Smooth muscle cell of bladder (primary cell): ENCODE data around the gene ATAD3C. TPM values are rescaled to one million over a fixed set of nuclear protein-coding genes. Genes with fewer than 3 reads are reported as not detected.

Experiments
- total RNA-seq: library from RNA; depleted of rRNA; stranded (reverse); fragments of >200 nt; gene quantifications from 2 replicates; pipeline ENCODE4 v1.2.3, GENCODE V29; 2014

ATAD3C gene
- total RNA-seq, result not detected in 2 replicates

GRCh38 chr1:1449099-1449739 lies at the start of gene ATAD3C:
Gene ATAD3C, plus strand, starts transcription at chr1:1449689. Its CDS starts 995 bp downstream, at chr1:1450684.

DNA sequence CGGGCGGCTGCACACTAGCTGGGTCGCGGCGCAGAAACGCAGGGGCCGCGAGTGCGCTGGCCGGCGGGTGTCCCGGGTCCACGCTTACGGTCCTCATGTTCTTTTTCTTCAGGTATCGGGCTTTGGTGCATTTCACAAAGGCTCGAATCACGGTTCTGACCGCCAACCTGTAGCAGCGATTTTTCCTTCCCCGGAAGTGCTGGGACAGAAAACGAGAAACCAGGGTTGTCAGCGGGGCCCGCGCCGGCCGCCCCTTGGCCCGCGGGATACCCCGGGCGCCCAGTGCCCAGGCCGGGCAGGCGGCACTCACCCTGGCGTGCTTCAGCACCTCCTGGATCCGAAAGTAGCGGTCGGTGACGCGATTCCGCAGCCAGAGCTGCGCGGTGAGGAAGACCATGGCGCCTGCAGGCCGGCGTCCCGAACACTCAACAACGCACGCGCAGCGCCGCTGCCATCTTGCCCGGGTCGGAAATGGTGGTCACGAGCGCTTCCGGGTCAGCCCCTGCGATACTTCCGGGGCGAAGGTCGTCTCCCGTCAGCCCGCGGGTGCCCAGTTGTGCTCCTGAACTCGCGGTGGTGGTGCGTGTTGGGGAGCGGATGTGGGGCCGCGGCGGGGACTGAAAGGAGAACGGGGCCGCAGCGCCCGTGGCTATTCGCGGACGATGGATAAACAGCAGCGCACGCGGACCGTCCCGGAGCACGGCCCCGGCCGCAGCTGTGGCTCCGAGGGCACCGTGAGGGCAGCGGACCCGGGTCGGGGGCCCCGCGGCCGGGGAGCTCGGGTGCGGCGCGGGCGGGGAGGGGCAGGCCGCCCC lies 42.5 kb upstream of the ATAD3C start, which contains the start of gene MRPL20:
Gene MRPL20 (minus strand): TSS at position 473 of the 815 bp plus-strand sequence. CDS start 76 bp downstream, at position 397.

GRCh38 chr1:1421147-1421906 lies 28.2 kb upstream of the ATAD3C start, which contains the start of gene ANKRD65:
Gene ANKRD65, minus strand, starts transcription at chr1:1421276. Its CDS starts 271 bp downstream, at chr1:1421005.

GRCh38 chr1:1435106-1435903 lies 14.2 kb upstream of the ATAD3C start, which contains the start of gene VWA1:
Gene VWA1, plus strand, starts transcription at chr1:1435690. Its CDS starts 59 bp downstream, at chr1:1435749.

GRCh38 chr1:1471389-1472052 lies 22.0 kb downstream of the ATAD3C start, which contains the start of gene ATAD3B:
Gene ATAD3B, plus strand, starts transcription at chr1:1471765. Its CDS starts 120 bp downstream, at chr1:1471885.

DNA sequence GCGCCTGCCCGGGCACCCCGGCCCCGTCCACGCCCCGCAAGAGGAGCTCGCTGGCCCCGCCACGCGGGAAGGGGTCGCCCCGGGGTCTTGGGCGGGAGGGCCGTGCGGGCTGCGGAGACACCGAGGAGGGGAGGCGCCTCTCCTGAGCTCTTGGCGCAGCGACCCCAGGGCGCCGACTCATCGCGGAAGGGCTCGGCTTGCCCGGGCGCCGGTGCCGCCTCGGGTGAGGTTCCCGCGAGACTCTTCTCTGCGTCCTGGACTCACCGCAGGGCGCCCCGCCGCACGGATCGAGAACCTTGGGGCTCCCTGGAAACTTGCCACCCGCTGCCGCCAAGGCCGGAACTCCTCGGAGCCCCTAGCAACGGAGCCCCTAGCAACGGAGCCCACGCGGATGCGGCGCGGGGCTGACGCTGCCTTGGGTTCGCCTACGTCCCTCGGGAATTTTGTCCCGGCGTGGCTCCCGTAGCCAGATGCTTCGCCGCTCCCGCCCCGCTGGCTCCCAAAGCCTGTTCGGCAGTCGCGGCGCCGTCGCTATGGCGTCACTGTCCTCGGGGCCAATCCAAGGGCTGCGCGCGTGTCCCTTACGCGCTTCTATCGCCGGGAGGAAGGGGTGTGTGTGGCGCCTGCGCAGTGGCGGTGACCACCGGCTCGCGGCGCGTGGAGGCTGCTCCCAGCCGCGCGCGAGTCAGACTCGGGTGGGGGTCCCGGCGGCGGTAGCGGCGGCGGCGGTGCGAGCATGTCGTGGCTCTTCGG lies 62.2 kb downstream of the ATAD3C start, which contains the start of gene ATAD3A:
Gene ATAD3A (plus strand): TSS at position 630 of the 753 bp plus-strand sequence. CDS start 107 bp downstream, at position 737.

Other genes with a start within 250 kb of the ATAD3C start
- 0.55 TPM in 1 of 2 replicates, not detected in the other for gene TNFRSF18, start 243.1 kb upstream of the ATAD3C start, total RNA-seq
- 0.14 and 0.18 TPM in 2 replicates for gene TNFRSF4, start 235.5 kb upstream of the ATAD3C start, total RNA-seq
- gene SDF4, start 217.7 kb upstream of the ATAD3C start, total RNA-seq, result 117 and 125 TPM in 2 replicates
- 16.2 and 21.7 TPM in 2 replicates for gene B3GALT6, start 217.5 kb upstream of the ATAD3C start, total RNA-seq
- gene C1QTNF12, start 203.0 kb upstream of the ATAD3C start, total RNA-seq, result 0.83 and 1.3 TPM in 2 replicates
- 34.0 and 44.7 TPM in 2 replicates for gene UBE2J2, start 175.8 kb upstream of the ATAD3C start, total RNA-seq
- 0.71 and 0.74 TPM in 2 replicates for gene SCNN1D, start 169.3 kb upstream of the ATAD3C start, total RNA-seq
- gene ACAP3, start 141.8 kb upstream of the ATAD3C start, total RNA-seq, result 19.2 and 25.7 TPM in 2 replicates
- gene PUSL1, start 141.1 kb upstream of the ATAD3C start, total RNA-seq, result 9.2 and 12.0 TPM in 2 replicates
- gene INTS11, start 125.0 kb upstream of the ATAD3C start, total RNA-seq, result 47.5 and 50.3 TPM in 2 replicates
- gene CPTP, start 124.9 kb upstream of the ATAD3C start, total RNA-seq, result 7.0 and 9.1 TPM in 2 replicates
- gene TAS1R3, start 118.4 kb upstream of the ATAD3C start, total RNA-seq, result 0.14 and 0.18 TPM in 2 replicates
- 48.4 and 72.1 TPM in 2 replicates for gene DVL1, start 100.3 kb upstream of the ATAD3C start, total RNA-seq
- 236 and 258 TPM in 2 replicates for gene MXRA8, start 91.1 kb upstream of the ATAD3C start, total RNA-seq
- 93.0 and 96.6 TPM in 2 replicates for gene AURKAIP1, start 74.5 kb upstream of the ATAD3C start, total RNA-seq
- 103 and 153 TPM in 2 replicates for gene CCNL2, start 50.4 kb upstream of the ATAD3C start, total RNA-seq
- gene MRPL20, start 42.4 kb upstream of the ATAD3C start, total RNA-seq, result 95.4 and 96.7 TPM in 2 replicates
- 0.28 and 0.46 TPM in 2 replicates for gene ANKRD65, start 28.4 kb upstream of the ATAD3C start, total RNA-seq
- 2.8 and 3.7 TPM in 2 replicates for gene VWA1, start 14.0 kb upstream of the ATAD3C start, total RNA-seq
- gene ATAD3B, start 22.1 kb downstream of the ATAD3C start, total RNA-seq, result 12.8 TPM in 2 replicates
- 20.9 and 25.9 TPM in 2 replicates for gene ATAD3A, start 62.5 kb downstream of the ATAD3C start, total RNA-seq
- gene TMEM240, start 90.9 kb downstream of the ATAD3C start, total RNA-seq, result 2.1 and 3.3 TPM in 2 replicates
- 43.2 and 77.1 TPM in 2 replicates for gene SSU72, start 125.2 kb downstream of the ATAD3C start, total RNA-seq
- gene FNDC10, start 150.4 kb downstream of the ATAD3C start, total RNA-seq, result 0.43 and 0.92 TPM in 2 replicates
- gene MIB2, start 165.8 kb downstream of the ATAD3C start, total RNA-seq, result 67.7 and 103 TPM in 2 replicates
- 4.6 and 9.8 TPM in 2 replicates for gene MMP23B, start 182.5 kb downstream of the ATAD3C start, total RNA-seq
- 5.7 and 10.1 TPM in 2 replicates for gene CDK11B, start 209.3 kb downstream of the ATAD3C start, total RNA-seq
- 19.2 and 26.9 TPM in 2 replicates for gene SLC35E2B, start 243.1 kb downstream of the ATAD3C start, total RNA-seq